Hepatic stellate cell (primary cell): ENCODE measurements around the gene ZNF727.
"Not testable (repeated sequence)": the region's sequence is repeated elsewhere in the genome, so short reads cannot be mapped to it uniquely, and the experiment has no call there.

ENCODE experiments used
- DNase-seq: peaks from one replicate; pipeline ENCODE4 v3.0.0; 2011; ENCODE audit warnings: low spot score

The ZNF727 gene

GRCh38 chr7:64045301-64046040 lies at the start of gene ZNF727:
ZNF727 (plus strand) TSS chr7:64045434; CDS start chr7:64045622, 188 bp downstream.
- DNase-seq: no peak

- no peak for DNase-seq
Observed at GRCh38 chr7:63998549-63998948, 46.7 kb upstream of the ZNF727 start, which contains the start of gene ZNF722. ZNF722 (plus strand) TSS chr7:63998849; CDS start chr7:63998962, 113 bp downstream.

- not testable (repeated sequence) for DNase-seq
Observed at GRCh38 chr7:64015496-64015895, 29.7 kb upstream of the ZNF727 start.

DNA sequence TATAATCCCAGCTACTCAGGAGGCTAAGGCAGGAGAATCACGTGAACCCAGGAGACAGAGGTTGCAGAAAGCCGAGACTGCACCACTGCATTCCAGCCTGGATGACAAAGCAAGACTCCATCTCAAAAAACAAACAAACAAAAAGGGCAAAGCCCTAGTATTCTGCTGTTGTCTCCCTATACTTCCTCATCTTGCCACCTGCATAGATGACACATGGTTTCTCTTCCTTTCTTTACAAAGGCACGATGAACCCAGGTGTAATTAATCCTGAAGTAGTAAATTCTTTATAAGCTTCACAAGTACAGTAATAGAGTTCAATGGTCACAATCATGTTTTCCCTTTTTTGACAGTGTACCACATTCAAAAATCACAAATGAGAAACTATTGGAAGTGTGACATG lies 9.8 kb upstream of the ZNF727 start:
- no peak for DNase-seq

DNA sequence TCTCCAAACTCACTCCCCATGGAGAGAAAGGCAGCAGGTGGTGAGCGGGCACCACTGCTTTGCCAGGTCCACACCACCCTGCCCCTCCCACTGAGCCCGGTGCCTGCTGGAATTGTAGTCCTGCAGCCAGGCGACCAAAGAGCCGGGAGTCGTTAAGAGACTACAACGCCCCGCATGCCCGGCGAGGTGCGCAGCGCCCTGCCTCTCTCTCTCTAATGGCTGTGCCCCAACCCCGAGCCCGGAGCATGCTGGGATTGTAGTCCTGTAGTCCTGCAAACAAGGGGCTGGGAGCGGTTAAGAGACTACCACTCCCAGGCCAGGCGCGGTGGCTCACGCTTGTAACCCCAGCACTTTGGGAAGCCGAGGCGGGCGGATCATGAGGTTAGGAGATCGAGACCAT lies 8.1 kb upstream of the ZNF727 start:
- DNase-seq: no peak

GRCh38 chr7:64046041-64046389 lies 781 bp downstream of the ZNF727 start:
- no peak for DNase-seq

DNA sequence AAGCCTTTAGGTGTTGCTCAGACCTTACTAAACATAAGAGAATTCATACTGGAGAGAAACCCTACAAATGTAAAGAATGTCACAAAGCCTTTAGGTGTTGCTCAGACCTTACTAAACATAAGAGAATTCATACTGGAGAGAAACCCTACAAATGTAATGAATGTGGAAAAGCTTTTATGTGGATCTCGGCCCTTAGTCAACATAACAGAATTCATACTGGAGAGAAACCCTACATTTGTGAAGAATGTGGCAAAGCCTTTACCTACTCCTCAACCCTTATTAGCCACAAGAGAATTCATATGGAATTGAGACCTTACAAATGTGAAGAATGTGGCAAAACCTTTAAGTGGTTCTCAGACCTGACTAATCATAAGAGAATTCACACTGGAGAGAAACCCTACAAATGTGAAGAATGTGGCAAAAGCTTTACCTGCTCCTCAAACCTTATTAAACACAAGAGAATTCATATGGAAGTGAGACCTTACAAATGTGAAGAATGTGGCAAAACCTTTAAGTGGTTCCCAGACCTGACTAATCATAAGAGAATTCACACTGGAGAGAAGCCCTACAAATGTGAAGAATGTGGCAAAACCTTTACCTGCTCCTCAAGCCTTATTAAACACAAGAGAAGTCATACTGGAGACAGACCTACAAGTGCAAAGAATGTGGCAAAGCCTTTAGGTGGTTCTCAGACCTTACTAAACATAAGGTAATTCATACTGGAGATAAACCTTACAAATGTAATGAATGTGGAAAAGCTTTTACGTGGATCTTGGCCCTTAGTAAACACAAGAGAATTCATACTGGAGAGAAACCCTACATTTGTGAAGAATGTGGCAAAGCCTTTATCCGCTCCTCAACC lies 32.8 kb downstream of the ZNF727 start:
- DNase-seq: not testable (repeated sequence)

- no peak for DNase-seq
Observed at GRCh38 chr7:64078699-64078994, 33.4 kb downstream of the ZNF727 start.

DNA sequence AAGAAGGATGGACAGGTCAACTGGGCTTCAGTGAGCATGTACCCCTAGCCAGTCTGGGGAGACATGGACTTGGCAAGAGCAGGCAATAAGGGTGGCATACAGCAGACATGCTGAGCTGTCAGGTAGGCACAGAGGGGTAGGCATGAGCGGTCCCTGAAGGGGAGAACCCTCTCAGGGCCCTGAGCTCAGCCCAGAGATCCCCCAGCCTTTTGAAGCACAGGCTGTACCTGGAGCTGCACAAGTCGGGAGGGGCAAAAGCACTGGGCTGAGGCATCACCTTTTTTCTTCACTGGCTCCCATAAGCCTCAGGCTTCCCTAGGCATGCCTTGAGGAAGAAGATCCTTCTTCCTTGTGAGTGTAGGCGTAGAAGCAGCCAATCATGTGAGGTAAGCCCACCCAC lies 42.3 kb downstream of the ZNF727 start:
- no peak for DNase-seq

GRCh38 chr7:64088863-64089262 lies 43.6 kb downstream of the ZNF727 start:
- DNase-seq: not testable (repeated sequence)
